HG03558 (cell line): Measurements from ENCODE around the gene NSD2.
"Not testable (repeated sequence)": the region's sequence is repeated elsewhere in the genome, so short reads cannot be mapped to it uniquely, and the experiment has no call there.

Source experiments
- ATAC-seq: cut with Tn5 transposase; IDR thresholded peaks from one replicate; pipeline ENCODE4 v1.9.1; 2021; ENCODE audit warnings: moderate number of reproducible peaks; ENCODE audit not compliant: unreplicated experiment; ENCODE audit errors: extremely low read depth

NSD2 gene

GRCh38 chr4:1895971-1896657, 24.9 kb downstream of the NSD2 start:
- no peak for ATAC-seq

DNA sequence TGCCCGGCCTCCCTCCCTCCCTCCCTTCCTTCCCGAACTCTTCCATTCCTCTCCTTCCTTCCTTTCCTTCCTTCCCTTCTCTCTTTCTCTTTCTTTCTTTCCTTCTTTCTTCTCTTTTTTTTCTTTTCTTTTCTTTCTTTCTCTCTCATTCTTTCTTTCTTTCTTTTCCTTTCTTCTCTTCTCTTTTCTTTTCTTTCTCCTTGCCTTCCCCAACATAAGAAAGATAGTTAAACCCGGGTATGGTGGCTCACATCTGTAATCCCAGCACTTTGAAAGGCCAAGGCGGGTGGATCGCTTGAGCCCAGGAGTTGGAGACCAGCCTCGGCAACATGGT, 25.4 kb downstream of the NSD2 start:
- ATAC-seq = no peak

DNA sequence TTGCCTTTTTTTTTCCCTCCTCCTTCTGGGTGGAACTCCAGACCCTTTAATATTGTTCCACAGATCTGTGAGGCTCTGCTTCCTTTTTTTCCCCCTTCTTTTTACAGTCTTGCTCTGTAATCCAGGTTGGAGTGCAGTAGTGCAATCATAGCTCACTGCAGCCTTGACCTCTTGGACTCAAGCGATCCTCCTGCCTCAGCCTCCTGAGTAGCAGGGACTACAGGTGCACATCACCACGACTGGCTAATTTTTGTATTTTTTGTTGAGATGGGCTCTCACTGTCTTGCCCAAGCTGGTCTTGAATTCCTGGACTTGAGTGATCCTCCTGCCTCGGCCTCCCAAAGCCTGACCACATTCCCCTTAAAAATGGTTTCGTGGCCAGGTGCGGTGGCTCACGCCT, 26.8 kb downstream of the NSD2 start:
- no peak for ATAC-seq

DNA sequence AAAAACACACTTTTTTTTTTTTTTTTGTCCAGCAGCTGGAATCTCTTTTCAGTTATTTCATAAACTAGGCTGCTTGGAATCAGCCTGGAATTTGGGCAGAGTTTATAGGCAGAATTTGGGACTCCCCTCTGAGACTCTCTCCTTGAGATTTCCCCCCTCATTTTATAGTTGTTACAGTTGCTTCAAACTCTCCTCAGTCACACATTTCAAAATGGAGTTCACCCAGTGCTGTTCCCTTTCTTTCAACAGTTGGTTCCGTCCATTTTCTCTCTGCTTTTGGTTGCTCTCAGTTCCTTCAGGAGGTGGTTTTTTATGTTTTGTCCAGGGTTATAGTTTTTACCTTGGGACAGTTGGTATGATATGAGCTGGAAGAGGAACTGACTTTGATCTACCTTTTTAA, 27.5 kb downstream of the NSD2 start:
- ATAC-seq = peak; percentile 14

DNA sequence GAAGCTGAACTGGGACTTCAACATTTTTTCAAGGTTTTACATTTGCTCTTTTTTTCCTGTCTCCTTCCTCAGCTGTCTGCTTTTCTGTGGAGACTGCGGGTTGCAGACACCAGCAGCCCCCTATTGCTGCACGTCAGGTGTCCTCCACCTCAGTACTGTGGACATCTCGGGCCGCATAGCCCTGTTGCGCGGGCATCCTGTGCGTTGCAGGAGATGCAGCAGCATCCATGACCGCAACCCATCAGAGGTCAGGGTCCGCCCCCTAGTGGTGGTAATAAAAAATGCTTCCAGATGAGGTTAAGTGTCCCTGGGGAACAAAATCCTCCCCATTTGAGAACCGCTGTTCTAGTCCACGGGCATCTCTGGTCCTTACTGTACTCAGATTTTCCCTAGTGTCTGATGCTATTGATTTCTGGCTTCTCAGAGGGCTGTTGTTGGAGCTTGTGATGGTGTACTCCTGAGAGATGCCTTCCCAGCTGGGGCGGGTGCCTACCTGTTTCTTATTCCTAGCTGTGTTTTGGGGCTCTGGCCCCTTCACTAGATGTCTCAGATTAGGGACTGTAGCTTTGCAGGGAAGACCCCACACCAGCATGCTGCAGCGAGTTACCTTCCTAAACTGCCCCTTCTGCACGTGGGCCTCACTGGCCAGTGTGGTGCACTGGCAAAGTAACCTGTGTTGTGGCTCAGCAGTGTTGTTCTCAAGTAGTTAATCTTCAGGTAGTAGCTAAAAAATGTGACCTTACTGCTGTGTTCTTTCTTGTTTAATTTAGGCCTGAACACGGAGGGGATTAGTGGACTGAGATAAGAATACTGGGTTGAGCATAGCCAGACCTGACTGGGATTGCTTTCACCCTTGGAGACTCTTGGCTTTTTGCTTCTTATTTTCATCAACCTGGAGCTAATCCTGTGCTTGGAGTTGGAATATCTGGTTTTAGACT, 28.2 kb downstream of the NSD2 start:
- peak; percentile 44 for ATAC-seq

DNA sequence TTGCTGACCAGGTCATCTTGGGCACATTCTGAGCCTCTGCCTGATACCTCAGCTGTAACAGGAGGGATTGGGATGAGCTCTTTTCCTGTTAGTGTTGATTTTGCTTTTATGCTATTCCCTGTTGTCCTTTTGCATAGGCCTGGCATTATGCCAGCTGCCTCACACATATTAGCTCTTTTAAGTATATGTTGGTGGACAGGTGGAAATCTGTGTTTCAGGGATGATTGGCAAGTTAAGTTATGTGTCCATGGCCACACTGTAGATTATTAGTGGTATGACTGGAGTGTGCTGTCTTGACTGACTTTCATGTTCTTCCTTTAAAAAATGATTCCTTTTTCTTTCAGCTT, 28.9 kb downstream of the NSD2 start:
- ATAC-seq = no peak

DNA sequence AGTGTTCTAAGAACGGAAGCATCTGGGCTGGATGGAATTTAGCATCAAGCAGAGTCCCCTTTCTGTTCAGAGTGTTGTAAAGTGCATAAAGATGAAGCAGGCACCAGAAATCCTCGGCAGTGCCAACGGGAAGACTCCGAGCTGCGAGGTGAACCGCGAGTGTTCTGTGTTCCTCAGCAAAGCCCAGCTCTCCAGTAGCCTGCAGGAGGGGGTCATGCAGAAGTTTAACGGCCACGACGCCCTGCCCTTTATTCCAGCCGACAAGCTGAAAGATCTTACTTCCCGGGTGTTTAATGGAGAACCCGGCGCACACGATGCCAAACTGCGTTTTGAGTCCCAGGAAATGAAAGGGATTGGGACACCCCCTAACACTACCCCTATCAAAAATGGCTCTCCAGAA, 29.4 kb downstream of the NSD2 start:
- no peak for ATAC-seq

DNA sequence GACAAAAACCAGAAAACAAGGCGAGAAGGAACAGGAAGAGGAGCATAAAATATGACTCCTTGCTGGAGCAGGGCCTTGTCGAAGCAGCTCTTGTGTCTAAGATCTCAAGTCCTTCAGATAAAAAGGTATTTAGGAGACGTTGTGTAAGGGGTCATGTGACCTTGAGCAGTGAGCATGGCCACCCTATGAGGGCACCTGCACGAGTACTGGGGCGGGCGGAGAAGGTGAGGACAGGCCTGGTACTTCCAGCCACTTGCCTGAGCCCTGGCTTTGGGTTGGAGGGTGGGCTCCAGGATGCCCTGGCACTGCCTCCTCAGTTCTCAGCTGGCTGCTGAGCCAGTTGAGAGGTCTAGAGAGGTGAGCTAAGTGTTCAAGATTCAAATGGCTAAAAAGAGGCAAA, 29.9 kb downstream of the NSD2 start:
- no peak for ATAC-seq

DNA sequence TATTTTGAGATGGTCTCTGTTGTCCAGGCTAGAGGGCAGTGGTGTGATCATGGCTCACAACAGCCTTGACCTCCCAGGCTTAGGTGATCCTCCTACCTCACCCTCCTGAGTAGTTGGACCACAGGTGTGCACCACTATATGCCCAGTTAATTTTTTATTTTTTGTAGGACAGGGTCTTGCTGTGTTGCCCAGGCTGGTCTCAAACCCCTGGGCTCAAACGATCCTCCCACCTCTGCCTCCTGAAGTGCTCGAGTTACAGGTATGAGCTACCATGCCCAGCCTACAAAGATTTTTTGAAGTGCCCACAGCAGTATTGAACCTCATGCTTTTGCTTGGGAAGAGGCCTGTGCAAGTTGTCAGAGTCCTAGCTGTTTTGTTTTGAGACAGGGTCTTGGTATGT, 31.1 kb downstream of the NSD2 start:
- ATAC-seq = no peak

DNA sequence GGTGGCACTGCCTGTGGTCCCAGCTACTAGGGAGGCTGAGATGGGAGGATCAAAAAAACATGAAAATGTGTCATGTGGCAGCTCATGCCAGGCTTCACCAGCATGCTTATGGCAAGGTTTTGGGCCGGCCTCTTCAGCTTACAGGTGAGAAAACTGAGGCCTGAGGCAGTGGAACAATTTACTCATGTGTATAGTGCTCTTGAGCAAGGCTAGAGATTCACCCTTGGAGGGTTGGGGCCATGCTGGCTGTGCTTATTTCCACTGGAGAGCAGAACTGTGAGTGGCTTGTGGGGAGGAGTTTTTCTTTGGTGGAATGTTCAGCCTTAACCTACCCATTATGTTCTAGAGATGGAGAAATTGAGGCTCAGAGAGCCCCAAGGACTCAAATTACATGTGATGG, 31.8 kb downstream of the NSD2 start:
- no peak for ATAC-seq

GRCh38 chr4:1904042-1904441, 32.8 kb downstream of the NSD2 start:
- ATAC-seq = no peak

GRCh38 chr4:1907848-1908525, 36.8 kb downstream of the NSD2 start:
- no peak for ATAC-seq

DNA sequence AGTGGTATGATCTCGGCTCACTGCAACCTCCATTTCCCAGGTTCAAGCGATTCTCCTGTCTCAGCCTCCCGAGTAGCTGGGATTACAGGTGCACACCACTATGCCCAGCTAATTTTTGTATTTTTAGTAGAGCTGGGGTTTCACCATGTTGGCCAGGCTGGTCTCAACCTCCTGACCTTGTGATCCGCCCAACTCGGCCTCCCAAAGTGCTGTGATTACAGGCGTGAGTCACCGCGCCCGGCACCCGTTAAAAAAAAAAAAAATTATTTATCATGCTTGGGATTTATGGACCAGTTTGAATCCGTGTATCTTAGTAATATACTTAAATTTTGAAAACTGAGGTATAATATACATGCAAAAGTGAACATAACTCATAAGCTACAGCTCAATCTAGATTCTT, 38.5 kb downstream of the NSD2 start:
- ATAC-seq = not testable (repeated sequence)

DNA sequence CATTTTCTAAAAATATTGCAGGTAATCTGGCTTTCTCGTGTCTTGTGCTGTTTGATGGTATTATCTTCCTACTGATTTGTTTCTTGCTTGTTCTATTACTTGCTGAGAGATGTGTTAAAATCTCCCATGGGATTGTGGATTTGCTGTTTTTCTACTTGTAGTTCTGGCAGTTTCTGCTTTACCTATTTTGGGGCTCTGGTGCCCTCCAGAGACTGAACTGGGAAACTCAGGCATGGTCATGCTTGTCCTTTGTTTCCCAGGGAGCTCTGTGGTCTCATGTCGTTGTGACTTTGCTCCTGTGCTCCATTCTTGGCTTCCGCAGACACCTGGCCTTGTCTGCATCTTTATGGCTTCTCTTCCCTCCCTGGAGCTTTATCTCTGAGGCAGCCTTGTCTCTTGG, 39.5 kb downstream of the NSD2 start:
- ATAC-seq = no peak

DNA sequence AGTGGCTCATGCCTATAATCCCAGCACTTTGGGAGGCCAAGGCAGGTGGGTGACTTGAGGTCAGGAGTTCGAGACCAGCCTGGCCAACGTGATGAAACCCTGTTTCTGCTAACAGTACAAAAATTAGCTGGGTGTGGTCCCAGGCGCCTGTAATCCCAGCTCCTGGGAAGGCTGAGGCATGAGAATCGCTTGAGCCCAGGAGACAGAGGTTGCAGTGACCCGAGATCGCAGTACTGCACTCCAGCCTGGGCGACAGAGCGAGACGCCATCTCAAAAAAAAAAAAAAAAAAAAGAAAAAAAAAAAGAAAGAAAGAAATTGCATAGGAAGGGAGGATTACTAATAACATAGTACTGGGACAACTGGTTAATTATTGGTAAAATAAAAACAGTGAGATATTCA, 40.1 kb downstream of the NSD2 start:
- not testable (repeated sequence) for ATAC-seq

- ATAC-seq = no peak
Measured at GRCh38 chr4:1922821-1923220, 51.6 kb downstream of the NSD2 start.

DNA sequence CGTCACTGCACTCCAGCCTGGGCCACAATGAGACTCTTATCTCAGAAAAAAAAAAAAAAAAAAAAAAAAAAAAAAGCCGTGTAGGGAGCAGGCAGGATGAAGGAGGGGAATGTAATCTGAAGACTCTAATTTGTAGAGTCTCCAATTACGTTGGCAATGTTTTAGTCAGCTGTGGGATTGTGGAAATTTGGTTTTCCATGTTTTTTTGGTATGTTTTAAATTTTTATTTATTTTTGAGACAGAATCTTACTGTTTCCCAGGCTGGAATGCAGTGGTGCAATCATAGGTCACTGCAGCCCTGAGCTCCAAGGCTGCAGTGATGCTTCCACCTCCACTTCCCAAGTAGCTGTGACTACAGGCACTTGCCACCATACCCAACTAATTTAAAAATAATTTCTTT, 56.5 kb downstream of the NSD2 start:
- ATAC-seq = no peak

GRCh38 chr4:1928356-1929239, 57.4 kb downstream of the NSD2 start:
- ATAC-seq = no peak

GRCh38 chr4:1932736-1933135, 61.5 kb downstream of the NSD2 start:
- ATAC-seq = no peak

DNA sequence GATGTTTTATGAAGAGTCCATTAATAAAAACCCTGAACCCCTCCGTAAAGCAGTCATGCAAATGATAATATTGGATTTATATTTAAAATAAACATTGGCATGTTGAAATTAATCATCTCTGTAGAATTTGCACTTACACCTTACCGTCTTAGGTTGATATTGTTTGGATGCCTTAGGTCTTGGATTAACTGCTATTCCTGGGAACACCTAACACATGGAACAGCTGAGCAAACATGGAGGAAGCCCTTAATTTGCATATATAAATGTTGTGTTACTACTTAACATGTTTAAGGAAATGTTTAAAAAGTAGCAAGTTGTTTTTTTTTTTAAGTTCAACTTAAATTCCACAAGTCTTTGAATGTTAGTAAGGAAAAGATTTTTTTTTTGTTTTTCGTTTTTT, 62.5 kb downstream of the NSD2 start:
- ATAC-seq = no peak
